PC-9 (cell line): ENCODE measurements around the gene LYSMD2. TPM values are rescaled to one million over a fixed set of nuclear protein-coding genes. Genes with fewer than 3 reads are reported as not detected.

Source experiments
- BruUV-seq: library from RNA; stranded (reverse); fragments of 400-500 nt; replicated peaks from 2 replicates; lab custom pipeline; 2021; lab: Mats Ljungman, UMichigan
- CTCF ChIA-PET: fragments of 300-600 bp; sonication (Branson Sonifier 250); formaldehyde crosslinking; loops from one replicate; lab custom pipeline; 2022; ENCODE audit warnings: antibody characterized with exemption; lab: Charles Lee
- POLR2A ChIA-PET: fragments of 300-600 bp; sonication (Branson Sonifier 250); formaldehyde crosslinking; loops from one replicate; lab custom pipeline; 2022; ENCODE audit warnings: antibody characterized with exemption; ENCODE audit not compliant: unreplicated experiment; lab: Charles Lee
- DNase-seq, 2 experiments: peaks; one replicate each; pipeline versions ENCODE4 v3.0.0 to v3.0.0-alpha.2; 2015 to 2022; ENCODE audit warnings: mixed read lengths in 1 of 2
- H2AFZ ChIP-seq: fragments of 200-600 bp; sonication (generic); 2 replicates; pipeline ENCODE4 v1.8.1; 2017; ENCODE audit warnings: antibody characterized with exemption
- H3F3A ChIP-seq: fragments of 200-600 bp; sonication (generic); 2 replicates; pipeline ENCODE4 v1.8.1; 2017; ENCODE audit warnings: antibody characterized with exemption, mild to moderate bottlenecking, low read depth; ENCODE audit not compliant: insufficient read depth
- H3K27ac ChIP-seq: fragments of 200-600 bp; sonication (generic); 2 replicates; pipeline ENCODE4 v1.6.1; 2016; ENCODE audit warnings: mixed run types
- H3K27me3 ChIP-seq: fragments of 200-600 bp; sonication (generic); 2 replicates; pipeline ENCODE4 v1.6.1; 2016; ENCODE audit warnings: low read depth, mixed run types; ENCODE audit not compliant: insufficient read depth
- H3K36me3 ChIP-seq: fragments of 200-600 bp; sonication (generic); 2 replicates; pipeline ENCODE4 v1.6.1; 2016; ENCODE audit warnings: low read depth, mixed run types
- H3K4me1 ChIP-seq: fragments of 200-600 bp; sonication (generic); replicated peaks from 2 replicates; pipeline ENCODE4 v1.6.1; 2016; ENCODE audit warnings: mixed run types; ENCODE audit not compliant: insufficient read depth
- H3K4me2 ChIP-seq: fragments of 200-600 bp; sonication (generic); 2 replicates; pipeline ENCODE4 v1.6.1; 2017; ENCODE audit warnings: mixed run types
- H3K4me3 ChIP-seq: fragments of 200-600 bp; sonication (generic); 2 replicates; pipeline ENCODE4 v1.6.1; 2016; ENCODE audit warnings: mixed run types
- H3K79me2 ChIP-seq: fragments of 200-600 bp; sonication (generic); 2 replicates; pipeline ENCODE4 v1.6.1; 2017; ENCODE audit warnings: low read depth, mixed run types
- H3K9me2 ChIP-seq: fragments of 200-600 bp; sonication (generic); 2 replicates; pipeline ENCODE4 v1.8.1; 2017; ENCODE audit warnings: mild to moderate bottlenecking; ENCODE audit not compliant: insufficient read depth
- H3K9me3 ChIP-seq: fragments of 200-600 bp; sonication (generic); 2 replicates; pipeline ENCODE4 v1.8.1; 2016; ENCODE audit warnings: low read depth; ENCODE audit not compliant: insufficient read depth
- H4K20me1 ChIP-seq: fragments of 200-600 bp; sonication (generic); 2 replicates; pipeline ENCODE4 v1.8.1; 2017; ENCODE audit not compliant: insufficient read depth
- CTCF ChIP-seq: fragments of 200-600 bp; sonication (generic); conservative IDR thresholded peaks from 2 replicates; pipeline ENCODE4 v1.6.1; 2017; ENCODE audit warnings: mixed run types, antibody characterized with exemption, mild to moderate bottlenecking, moderate library complexity
- EZH2 ChIP-seq: fragments of 200-600 bp; sonication (generic); IDR thresholded peaks from 2 replicates; pipeline ENCODE4 v1.8.0; 2017; ENCODE audit warnings: antibody characterized with exemption, low read depth
- intact Hi-C: fragments of 100-400 bp; cut with micrococcal nuclease; formaldehyde crosslinking; loops from one replicate; pipeline ENCODE4 v1.10.0; 2022; ENCODE audit not compliant: unreplicated experiment
- total RNA-seq: library from RNA; stranded (reverse); gene quantifications from 2 replicates; pipeline ENCODE4 v1.2.3, GENCODE V29; 2021

Gene LYSMD2
- total RNA-seq, 1 experiment from 2014 or later, result 11.1 TPM

- Histone ChIP-seq H3K27ac (no peak overlapping the region), H3K79me2 (no peaks in the 10 kb centered on the region), H2AFZ (no peak overlapping the region), H3K27me3 (no peaks in the 10 kb centered on the region), H3K9me2 (no peaks in the 10 kb centered on the region), H3K9me3 (no peaks in the 10 kb centered on the region), H3K4me1 (peaks cover 11% of the 10 kb centered on the region), H3K4me3 (no peak overlapping the region), H3F3A (no peaks in the 10 kb centered on the region), H4K20me1 (no peaks in the 10 kb centered on the region), H3K36me3 (no peaks in the 10 kb centered on the region), H3K4me2 (peak overlapping the region; percentile 4; the same call in 1 of the 2 replicates)
- BruUV-seq, result no TSS peak
- CTCF ChIA-PET, result interaction anchor here (1.0 kb wide), 1 partner anchor 398 kb away, joined by 3 read pairs; no protein-coding TSS in a partner anchor
- POLR2A ChIA-PET, result interaction anchor here (0.6 kb wide), 1 partner anchor 390 kb away, joined by 3 read pairs; no protein-coding TSS in a partner anchor
- peak in 1 of 2 experiments; percentile 55 for DNase-seq
- TF ChIP-seq CTCF, result no peak
- TF ChIP-seq EZH2, result no peak
- intact Hi-C loops, result loop anchor here (10.0 kb wide), 2 partner anchors 424 to 954 kb away; no protein-coding TSS in a partner anchor
Measured at GRCh38 chr15:51780636-51781035, 43.2 kb upstream of the LYSMD2 start.

GRCh38 chr15:51776952-51777569 lies 39.6 kb upstream of the LYSMD2 start:
- Histone ChIP-seq H3K4me3 (no peak overlapping the region), H3K79me2 (no peaks in the 10 kb centered on the region), H3K9me2 (no peaks in the 10 kb centered on the region), H3K36me3 (no peaks in the 10 kb centered on the region), H4K20me1 (no peaks in the 10 kb centered on the region), H3K27ac (no peak overlapping the region), H3K4me2 (no peak overlapping the region), H3K4me1 (peaks cover 11% of the 10 kb centered on the region), H3K27me3 (no peaks in the 10 kb centered on the region), H2AFZ (no peak overlapping the region), H3K9me3 (no peaks in the 10 kb centered on the region), H3F3A (no peaks in the 10 kb centered on the region)
- CTCF ChIA-PET, result interaction anchor here (0.6 to 3.0 kb wide), 8 partner anchors 10 to 464 kb away, joined by 3 to 35 read pairs (median 3); partner anchors contain the start of gene TMOD3
- POLR2A ChIA-PET, result interaction anchor here (0.6 kb wide), 2 partner anchors 123 to 127 kb away, joined by 3 to 5 read pairs; no protein-coding TSS in a partner anchor
- DNase-seq, result peak; percentile 57 to 61
- no TSS peak for BruUV-seq
- TF ChIP-seq EZH2 (no peak), CTCF (peak; percentile 72)
- intact Hi-C loops, result loop anchor here (1.0 to 5.0 kb wide), 3 partner anchors 127 to 615 kb away; no protein-coding TSS in a partner anchor

- Histone ChIP-seq H3K79me2 (no peaks in the 10 kb centered on the region), H3F3A (no peaks in the 10 kb centered on the region), H4K20me1 (no peaks in the 10 kb centered on the region), H3K4me1 (peaks cover 11% of the 10 kb centered on the region), H3K9me2 (no peaks in the 10 kb centered on the region), H3K4me2 (no peak overlapping the region), H2AFZ (no peak overlapping the region), H3K27ac (no peak overlapping the region), H3K4me3 (no peak overlapping the region), H3K9me3 (no peaks in the 10 kb centered on the region), H3K27me3 (no peaks in the 10 kb centered on the region), H3K36me3 (no peaks in the 10 kb centered on the region)
- TF ChIP-seq CTCF, result peak; percentile 71
- TF ChIP-seq EZH2, result no peak
- CTCF ChIA-PET, result interaction anchor here (0.6 to 3.0 kb wide), 8 partner anchors 11 to 377 kb away, joined by 3 to 35 read pairs (median 3); partner anchors contain the start of gene TMOD3
- BruUV-seq, result no TSS peak
- DNase-seq, result peak in 1 of 2 experiments; percentile 46
- intact Hi-C loops, result loop anchor here (2.0 to 5.0 kb wide), 2 partner anchors 239 to 614 kb away; no protein-coding TSS in a partner anchor
- POLR2A ChIA-PET, result interaction anchor here (0.6 kb wide), 3 partner anchors 124 to 451 kb away, joined by 3 to 5 read pairs (median 4); no protein-coding TSS in a partner anchor
Measured at GRCh38 chr15:51775967-51776816, 38.7 kb upstream of the LYSMD2 start.
